SU-DHL-6 (cell line): ENCODE measurements around the gene INPP5B.

Experiments used
- H2AFZ ChIP-seq: fragments of 200-600 bp; sonication (generic); 2 replicates; pipeline ENCODE4 v1.6.1; 2014; ENCODE audit warnings: low read depth, mild to moderate bottlenecking, moderate library complexity, mixed read lengths, antibody characterized with exemption, low read length; ENCODE audit not compliant: severe bottlenecking
- H3F3A ChIP-seq: fragments of 200-600 bp; shearing (Covaris generic); 2 replicates; pipeline ENCODE4 v1.6.0; 2016; ENCODE audit warnings: antibody characterized with exemption, mild to moderate bottlenecking; ENCODE audit not compliant: insufficient read depth
- H3K27ac ChIP-seq: fragments of 200-600 bp; sonication (generic); 2 replicates; pipeline ENCODE4 v1.5.1; 2016; ENCODE audit warnings: low read depth, mild to moderate bottlenecking, low read length, moderate library complexity, mixed read lengths
- H3K27me3 ChIP-seq: fragments of 200-600 bp; sonication (generic), shearing (Covaris generic); 2 replicates; pipeline ENCODE4 v1.6.0; 2014; ENCODE audit warnings: mild to moderate bottlenecking, low read length
- H3K36me3 ChIP-seq: fragments of 200-600 bp; sonication (generic); 2 replicates; pipeline ENCODE4 v1.6.1; 2014; ENCODE audit warnings: mild to moderate bottlenecking, low read length, mixed read lengths
- H3K4me2 ChIP-seq: fragments of 300-600, 200-600 bp; shearing (Covaris generic), sonication (generic); 2 replicates; pipeline ENCODE4 v1.6.0; 2014; ENCODE audit warnings: low read length, low read depth, mild to moderate bottlenecking; ENCODE audit not compliant: poor library complexity, severe bottlenecking
- H3K4me3 ChIP-seq: fragments of 200-600 bp; sonication (generic); 2 replicates; pipeline ENCODE4 v1.5.1; 2014; ENCODE audit warnings: antibody characterized with exemption, low read length, mild to moderate bottlenecking, mixed read lengths; ENCODE audit not compliant: insufficient read depth, poor library complexity, severe bottlenecking
- H3K79me2 ChIP-seq: fragments of 200-600 bp; sonication (generic); 2 replicates; pipeline ENCODE4 v1.6.1; 2014; ENCODE audit warnings: mild to moderate bottlenecking, low read length, moderate library complexity; ENCODE audit not compliant: insufficient read depth
- H3K9ac ChIP-seq: fragments of 200-600 bp; sonication (generic); 2 replicates; pipeline ENCODE4 v1.7.0; 2014; ENCODE audit warnings: mild to moderate bottlenecking, low read length
- H3K9me2 ChIP-seq: fragments of 200-600 bp; sonication (generic); replicated peaks from 2 replicates; pipeline ENCODE4 v1.6.1; 2014; ENCODE audit warnings: low read length; ENCODE audit not compliant: insufficient read depth
- H3K9me3 ChIP-seq: fragments of 200-600 bp; sonication (generic); 2 replicates; pipeline ENCODE4 v1.6.1; 2014; ENCODE audit warnings: low read length, mixed read lengths; ENCODE audit not compliant: insufficient read depth
- H4K20me1 ChIP-seq: fragments of 200-600 bp; sonication (generic); 2 replicates; pipeline ENCODE4 v1.6.1; 2014; ENCODE audit warnings: low read depth, mild to moderate bottlenecking, antibody characterized with exemption, low read length, moderate library complexity, mixed read lengths
- CTCF ChIP-seq: fragments of 200-600 bp; sonication (generic); IDR thresholded peaks from one replicate; pipeline ENCODE4 v1.5.1; 2017; ENCODE audit warnings: antibody characterized with exemption, mild to moderate bottlenecking, low read length, moderate library complexity; ENCODE audit not compliant: insufficient read depth, poor library complexity, severe bottlenecking
- EZH2phosphoT487 ChIP-seq: fragments of 200-600 bp; sonication (generic), shearing (Covaris generic); conservative IDR thresholded peaks from 2 replicates; pipeline ENCODE4 v1.6.1; 2018; ENCODE audit warnings: mild to moderate bottlenecking, antibody characterized with exemption, low read length, moderate library complexity, mixed read lengths

INPP5B gene

GRCh38 chr1:37822906-37823815 lies 123.7 kb downstream of the INPP5B start:
- H3K9ac ChIP-seq: no peak overlapping the region
- H3K9me3 ChIP-seq: no peaks in the 10 kb centered on the region
- no peaks in the 10 kb centered on the region for H3K79me2 ChIP-seq
- no peak overlapping the region for H3K4me3 ChIP-seq
- H3K27ac ChIP-seq: no peak overlapping the region
- H3K9me2 ChIP-seq: no peaks in the 10 kb centered on the region
- no peaks in the 10 kb centered on the region for H4K20me1 ChIP-seq
- H2AFZ ChIP-seq: no peak overlapping the region
- no peaks in the 10 kb centered on the region for H3K36me3 ChIP-seq
- TF ChIP-seq EZH2phosphoT487 (no peak), CTCF (no peak)
- H3K4me2 ChIP-seq: no peak overlapping the region
- no peaks in the 10 kb centered on the region for H3K27me3 ChIP-seq
- H3F3A ChIP-seq: 0 out of 2 replicates have a peak, but pooled peaks cover 3% of the 10 kb centered on the region

GRCh38 chr1:37821481-37821880 lies 125.4 kb downstream of the INPP5B start:
- Histone ChIP-seq H3K27ac (no peak overlapping the region), H3K36me3 (no peaks in the 10 kb centered on the region), H4K20me1 (no peaks in the 10 kb centered on the region), H3K9ac (no peak overlapping the region), H3K4me2 (no peak overlapping the region), H3F3A (0 out of 2 replicates have a peak, but pooled peaks cover 3% of the 10 kb centered on the region), H3K9me3 (no peaks in the 10 kb centered on the region), H2AFZ (no peak overlapping the region), H3K27me3 (no peaks in the 10 kb centered on the region), H3K4me3 (no peak overlapping the region), H3K9me2 (no peaks in the 10 kb centered on the region), H3K79me2 (no peaks in the 10 kb centered on the region)
- TF ChIP-seq EZH2phosphoT487 (no peak), CTCF (no peak)

GRCh38 chr1:37817481-37817880 lies 129.4 kb downstream of the INPP5B start:
- Histone ChIP-seq H3K9me3 (no peaks in the 10 kb centered on the region), H3K27ac (no peak overlapping the region), H2AFZ (no peak overlapping the region), H3K9me2 (no peaks in the 10 kb centered on the region), H3K4me2 (no peak overlapping the region), H3F3A (no peaks in the 10 kb centered on the region), H4K20me1 (no peaks in the 10 kb centered on the region), H3K27me3 (no peaks in the 10 kb centered on the region), H3K9ac (no peak overlapping the region), H3K79me2 (no peaks in the 10 kb centered on the region), H3K4me3 (no peak overlapping the region), H3K36me3 (no peaks in the 10 kb centered on the region)
- TF ChIP-seq EZH2phosphoT487 (no peak), CTCF (no peak)
